ENCODE results near the gene SYT17. TPM values are rescaled to one million over a fixed set of nuclear protein-coding genes. Genes with fewer than 3 reads are reported as not detected.

The SYT17 gene
- total and polyA plus RNA-seq, 12 donors = 0.20 to 1.3 (median 0.59) TPM

GRCh38 chr16:19228052-19228451, 60.0 kb downstream of the SYT17 start:
- Histone ChIP-seq H3K27me3 (no peaks in the 10 kb centered on the region), H3K4me3 (no peak overlapping the region), H3K9me3 (peaks cover 0 to 17% (median 7%) of the 10 kb centered on the region in 11 donors), H3K36me3 (peaks cover 0 to 42% (median 0%) of the 10 kb centered on the region in 9 donors), H3K4me1 (no peaks in the 10 kb centered on the region), H3K27ac (no peak overlapping the region)
- TF ChIP-seq CTCF (IDR thresholded peaks at IDR 0.05) = no peak
- DNase-seq (no peak), ATAC-seq (no peak)
- intact Hi-C loops (cut with DNase I) = no loop called here
- 77 to 81% methylated on average over 4 of the region's 4 CpGs for WGBS, 2 donors

- H3K4me1 ChIP-seq = no peaks in the 10 kb centered on the region
- 75 to 87% methylated on average over 3 of the region's 3 CpGs for whole genome bisulfite sequencing, 2 donors
- ATAC-seq = no peak
- DNase-seq = no peak
- TF ChIP-seq CTCF (IDR thresholded peaks at IDR 0.05) = no peak
- H3K27me3 ChIP-seq = no peaks in the 10 kb centered on the region
- peaks cover 0 to 37% (median 0%) of the 10 kb centered on the region in 9 donors for H3K36me3 ChIP-seq
- H3K27ac ChIP-seq = no peak overlapping the region
- H3K4me3 ChIP-seq = no peak overlapping the region
- peaks cover 0 to 12% (median 7%) of the 10 kb centered on the region in 11 donors for H3K9me3 ChIP-seq
- intact Hi-C loops (cut with DNase I) = no loop called here
Observed at GRCh38 chr16:19228575-19228974, 60.5 kb downstream of the SYT17 start.

GRCh38 chr16:19230575-19230974, 62.5 kb downstream of the SYT17 start:
- WGBS, 2 donors = 91 to 92% methylated on average over 3 of the region's 3 CpGs
- H3K9me3 ChIP-seq = peaks cover 0 to 22% (median 11%) of the 10 kb centered on the region in 11 donors
- H3K36me3 ChIP-seq = peaks cover 0 to 29% (median 0%) of the 10 kb centered on the region in 9 donors
- no peaks in the 10 kb centered on the region for H3K27me3 ChIP-seq
- ATAC-seq = no peak
- no peak for DNase-seq
- H3K27ac ChIP-seq = no peak overlapping the region
- intact Hi-C loops (cut with DNase I) = no loop called here
- no peaks in the 10 kb centered on the region for H3K4me1 ChIP-seq
- H3K4me3 ChIP-seq = no peak overlapping the region
- no peak for TF ChIP-seq CTCF (IDR thresholded peaks at IDR 0.05)

GRCh38 chr16:19231881-19232280, 63.8 kb downstream of the SYT17 start:
- intact Hi-C loops (cut with DNase I) = no loop called here
- TF ChIP-seq CTCF (IDR thresholded peaks at IDR 0.05) = no peak
- no peak for DNase-seq
- Histone ChIP-seq H3K9me3 (peaks cover 0 to 33% (median 16%) of the 10 kb centered on the region in 11 donors), H3K4me1 (no peaks in the 10 kb centered on the region), H3K27me3 (no peaks in the 10 kb centered on the region), H3K27ac (no peak overlapping the region), H3K36me3 (peaks cover 0 to 17% (median 0%) of the 10 kb centered on the region in 9 donors), H3K4me3 (no peak overlapping the region)
- ATAC-seq = no peak
- WGBS, 2 donors = 79 to 82% methylated on average over 8 of the region's 8 CpGs
